SK-N-SH (cell line): ENCODE results near the gene GLRB. TPM values are rescaled to one million over a fixed set of nuclear protein-coding genes. Genes with fewer than 3 reads are reported as not detected.

Source experiments
- CTCF ChIA-PET: fragments of 300-600, 350-600 bp; formaldehyde crosslinking; extraction: SDS; loops from one replicate; lab custom pipeline; 2021; lab: Yijun Ruan, JAX
- POLR2A ChIA-PET: fragments of 350-600 bp; sonication (Branson Sonifier 250); formaldehyde crosslinking; extraction: SDS; loops from one replicate; lab custom pipeline; 2020; ENCODE audit warnings: antibody characterized with exemption, inconsistent platforms; lab: Yijun Ruan, JAX
- DNase-seq: peaks from one replicate; pipeline ENCODE4 v3.0.0; 2012
- H2AFZ ChIP-seq: fragments of 200-600 bp; sonication (generic); 2 replicates; pipeline ENCODE4 v1.8.1; 2016; ENCODE audit warnings: antibody characterized with exemption, mild to moderate bottlenecking, low read depth
- H3F3A ChIP-seq: fragments of 200-600 bp; sonication (generic); replicated peaks from 2 replicates; pipeline ENCODE3; 2016; ENCODE audit warnings: antibody characterized with exemption, mild to moderate bottlenecking; ENCODE audit not compliant: insufficient read depth
- H3K27ac ChIP-seq, 2 experiments: fragments of 200-500 bp in 1 of 2; fragments of 200-600 bp in 1 of 2; sonication (Bioruptor generic) in 1 of 2; sonication (generic), shearing (Covaris generic) in 1 of 2; 2 replicates each; pipeline versions ENCODE4 v1.5.1 to v1.6.1; 2014 to 2016; ENCODE audit warnings: low read depth in 2 of 2, inconsistent platforms in 1 of 2, low read length in 1 of 2, mild to moderate bottlenecking in 1 of 2, mixed read lengths in 1 of 2
- H3K27me3 ChIP-seq: fragments of 200-600 bp; sonication (generic), shearing (Covaris generic); 2 replicates; pipeline ENCODE4 v1.6.1; 2016; ENCODE audit warnings: mixed run types; ENCODE audit not compliant: insufficient read depth
- H3K36me3 ChIP-seq, 2 experiments: fragments of 200-500 bp in 1 of 2; fragments of 200-600 bp in 1 of 2; sonication (Bioruptor generic) in 1 of 2; sonication (generic) in 1 of 2; replicated peaks in 1 of 2; 2 replicates each; pipeline versions ENCODE3 to v1.5.1; 2014 to 2016; ENCODE audit warnings: low read length in 1 of 2, mild to moderate bottlenecking in 1 of 2; ENCODE audit not compliant: insufficient read depth in 2 of 2, control insufficient read depth in 1 of 2
- H3K4me1 ChIP-seq, 2 experiments: fragments of 200-500 bp in 1 of 2; fragments of 200-600 bp in 1 of 2; sonication (Bioruptor generic) in 1 of 2; sonication (generic), shearing (Covaris generic) in 1 of 2; 2 replicates each; pipeline versions ENCODE4 v1.5.1 to v1.6.1; 2014 to 2016; ENCODE audit warnings: low read depth in 1 of 2, low read length in 1 of 2, mixed run types in 1 of 2; ENCODE audit not compliant: insufficient read depth in 2 of 2, control insufficient read depth in 1 of 2
- H3K4me2 ChIP-seq: fragments of 200-600 bp; sonication (generic), shearing (Covaris generic); 2 replicates; pipeline ENCODE4 v1.6.1; 2017; ENCODE audit warnings: mixed run types
- H3K4me3 ChIP-seq, 2 experiments: fragments of 200-500 bp in 1 of 2; fragments of 200-600 bp in 1 of 2; sonication (Bioruptor generic) in 1 of 2; sonication (generic), shearing (Covaris generic) in 1 of 2; 2 replicates each; pipeline versions ENCODE4 v1.5.1 to v1.8.1; 2014 to 2016; ENCODE audit warnings: low read depth in 2 of 2, inconsistent platforms in 1 of 2, low read length in 1 of 2, mild to moderate bottlenecking in 1 of 2, mixed read lengths in 1 of 2, moderate library complexity in 1 of 2
- H3K79me2 ChIP-seq: fragments of 200-600 bp; sonication (generic); 2 replicates; pipeline ENCODE4 v1.8.1; 2017; ENCODE audit warnings: mild to moderate bottlenecking; ENCODE audit not compliant: insufficient read depth
- H3K9ac ChIP-seq: fragments of 200-600 bp; sonication (generic); 2 replicates; pipeline ENCODE4 v1.6.1; 2017; ENCODE audit warnings: mixed run types
- H3K9me2 ChIP-seq: fragments of 200-600 bp; sonication (generic); 2 replicates; pipeline ENCODE4 v1.6.1; 2017; ENCODE audit warnings: mixed run types
- H3K9me3 ChIP-seq: fragments of 200-600 bp; sonication (generic); 2 replicates; pipeline ENCODE4 v1.6.1; 2017; ENCODE audit warnings: mixed run types, mild to moderate bottlenecking, moderate library complexity
- H4K20me1 ChIP-seq: fragments of 200-600 bp; sonication (generic); 2 replicates; pipeline ENCODE4 v1.6.1; 2017; ENCODE audit warnings: mild to moderate bottlenecking, mixed run types; ENCODE audit not compliant: insufficient read depth
- CHD2 ChIP-seq: fragments of 150-350 bp; IDR thresholded peaks from 2 replicates; pipeline ENCODE4 v1.6.1; 2018; ENCODE audit warnings: low read length; ENCODE audit not compliant: partially characterized antibody
- CTCF ChIP-seq: fragments of 200-600 bp; sonication (generic); IDR thresholded peaks from 2 replicates; pipeline ENCODE4 v1.6.1; 2017; ENCODE audit warnings: antibody characterized with exemption, mild to moderate bottlenecking, moderate library complexity
- EP300 ChIP-seq, 2 experiments: IDR thresholded peaks; 2 replicates each; pipeline versions ENCODE4 v1.4.0 to v1.6.1; 2012; ENCODE audit warnings: borderline replicate concordance in 1 of 2, low read depth in 1 of 2, low read length in 1 of 2
- FOXM1 ChIP-seq: IDR thresholded peaks from 2 replicates; pipeline ENCODE4 v1.4.0; 2012; ENCODE audit warnings: low read depth, mild to moderate bottlenecking
- IRF3 ChIP-seq: fragments of 150-350 bp; IDR thresholded peaks from 2 replicates; pipeline ENCODE4 v1.6.1; 2016; ENCODE audit warnings: mild to moderate bottlenecking, low read depth, low read length
- MAX ChIP-seq: IDR thresholded peaks from 2 replicates; pipeline ENCODE4 v1.4.0; 2012; ENCODE audit warnings: low read depth
- MXI1 ChIP-seq: IDR thresholded peaks from 2 replicates; pipeline ENCODE4 v1.6.1; 2012; ENCODE audit warnings: mild to moderate bottlenecking, low read depth, low read length, improper control_type of control experiment
- NRF1 ChIP-seq: IDR thresholded peaks from 2 replicates; pipeline ENCODE4 v1.6.1; 2012; ENCODE audit warnings: low read depth, mild to moderate bottlenecking, low read length
- PBX3 ChIP-seq: IDR thresholded peaks from 2 replicates; pipeline ENCODE4; 2012
- POLR2AphosphoS5 ChIP-seq: IDR thresholded peaks from 2 replicates; pipeline ENCODE4 v1.6.1; 2012; ENCODE audit warnings: low read depth, low read length
- RAD21 ChIP-seq: IDR thresholded peaks from 2 replicates; pipeline ENCODE4 v1.6.1; 2012; ENCODE audit warnings: mild to moderate bottlenecking, low read length
- RFX5 ChIP-seq: IDR thresholded peaks from 2 replicates; pipeline ENCODE4 v1.6.1; 2012; ENCODE audit warnings: mild to moderate bottlenecking, improper control_type of control experiment, low read length
- RXRA ChIP-seq: IDR thresholded peaks from 2 replicates; pipeline ENCODE4 v1.4.0; 2012; ENCODE audit warnings: low read depth, mild to moderate bottlenecking, borderline replicate concordance
- SMC3 ChIP-seq: IDR thresholded peaks from 2 replicates; pipeline ENCODE4 v1.6.1; 2012; ENCODE audit warnings: low read depth, low read length, improper control_type of control experiment
- TAF1 ChIP-seq: IDR thresholded peaks from 2 replicates; pipeline ENCODE4 v1.6.1; 2012; ENCODE audit warnings: low read depth, mild to moderate bottlenecking, low read length, moderate library complexity, borderline replicate concordance
- TEAD4 ChIP-seq: IDR thresholded peaks from 2 replicates; pipeline ENCODE4 v1.4.0; 2012; ENCODE audit warnings: mild to moderate bottlenecking, borderline replicate concordance; ENCODE audit not compliant: insufficient read depth
- USF2 ChIP-seq: fragments of 150-350 bp; IDR thresholded peaks from 2 replicates; pipeline ENCODE4 v1.6.1; 2017; ENCODE audit warnings: antibody characterized with exemption, low read length, low read depth, borderline replicate concordance
- YY1 ChIP-seq: IDR thresholded peaks from 2 replicates; pipeline ENCODE4 v1.4.0; 2012; ENCODE audit warnings: low read depth, mild to moderate bottlenecking
- ZBTB33 ChIP-seq: IDR thresholded peaks from 2 replicates; pipeline ENCODE4 v1.4.0; 2012; ENCODE audit warnings: low read depth, borderline replicate concordance
- WGBS: methylation state at CpG from one replicate; pipeline ENCODE4 v1.1.6; 2017; ENCODE audit warnings: low lambda C conversion rate; 5-methylcytosine and 5-hydroxymethylcytosine counted together
- polyA plus RNA-seq, 3 experiments: library from polyadenylated mRNA; depleted of rRNA; stranded (reverse); fragments of >200 nt; gene quantifications; 2 replicates each; pipeline ENCODE4 v1.2.3, GENCODE V29; 2012

Gene GLRB
- polyA plus RNA-seq, 1 of the 3 experiments (the other 2 are of a cell fraction), result 7.6 TPM

- peak; percentile 57 for TF ChIP-seq CTCF
- no peak for TF ChIP-seq YY1
- no peak for TF ChIP-seq RFX5
These were observed 128.8 kb downstream of the GLRB start (continued) for GRCh38 chr4:157204634-157205244.

GRCh38 chr4:157217708-157218107 is 141.8 kb downstream of the GLRB start:
- H3K36me3 ChIP-seq, result no peaks in the 10 kb centered on the region
- H2AFZ ChIP-seq, result no peak overlapping the region
- H3K4me1 ChIP-seq, result peaks cover 0 to 8% of the 10 kb centered on the region in 2 experiments; a peak in 1 of 4 replicates
- no peaks in the 10 kb centered on the region for H3K9me3 ChIP-seq
- no peak overlapping the region; a peak in 1 of 4 replicates for H3K4me3 ChIP-seq
- ChIA-PET POLR2A (no interaction called here), CTCF (interaction anchor here (0.7 to 9.6 kb wide), 9 partner anchors 8 to 954 kb away, joined by 3 to 93 read pairs (median 3); no protein-coding TSS in a partner anchor)
- H3K4me2 ChIP-seq, result no peak overlapping the region
- H3K9me2 ChIP-seq, result no peaks in the 10 kb centered on the region
- 18% methylated on average over 3 of the region's 3 CpGs for WGBS
- H3K9ac ChIP-seq, result no peak overlapping the region
- no peaks in the 10 kb centered on the region for H3K79me2 ChIP-seq
- peaks cover 23% of the 10 kb centered on the region for H3K27me3 ChIP-seq
- H3K27ac ChIP-seq, result no peak overlapping the region
- peak; percentile 32 for DNase-seq
- no peaks in the 10 kb centered on the region for H4K20me1 ChIP-seq
- peaks cover 5% of the 10 kb centered on the region for H3F3A ChIP-seq
- no peak for TF ChIP-seq EP300 (IDR thresholded peaks at IDR 0.05; ENCODE audit: borderline replicate concordance in 1 of 2, low read depth in 1 of 2, low read length in 1 of 2)
- no peak for TF ChIP-seq NRF1
- no peak for TF ChIP-seq MAX
- peak; percentile 46 for TF ChIP-seq SMC3
- TF ChIP-seq POLR2AphosphoS5, result no peak
- TF ChIP-seq TEAD4, result no peak
- no peak for TF ChIP-seq PBX3
- peak; percentile 71 for TF ChIP-seq RAD21
- TF ChIP-seq USF2, result no peak
- TF ChIP-seq TAF1, result no peak
- no peak for TF ChIP-seq FOXM1
- TF ChIP-seq CHD2, result no peak
- no peak for TF ChIP-seq MXI1
- TF ChIP-seq CTCF, result peak; percentile 68
- TF ChIP-seq ZBTB33, result no peak
- TF ChIP-seq RXRA, result no peak
- no peak for TF ChIP-seq IRF3
